Measurements from ENCODE around the gene FBXL7. TPM values are rescaled to one million over a fixed set of nuclear protein-coding genes. Genes with fewer than 3 reads are reported as not detected.

FBXL7 gene
- total and polyA plus RNA-seq, 2 donors (not counting 1 experiment from before 2014, with no cell fraction given) = not detected

DNA sequence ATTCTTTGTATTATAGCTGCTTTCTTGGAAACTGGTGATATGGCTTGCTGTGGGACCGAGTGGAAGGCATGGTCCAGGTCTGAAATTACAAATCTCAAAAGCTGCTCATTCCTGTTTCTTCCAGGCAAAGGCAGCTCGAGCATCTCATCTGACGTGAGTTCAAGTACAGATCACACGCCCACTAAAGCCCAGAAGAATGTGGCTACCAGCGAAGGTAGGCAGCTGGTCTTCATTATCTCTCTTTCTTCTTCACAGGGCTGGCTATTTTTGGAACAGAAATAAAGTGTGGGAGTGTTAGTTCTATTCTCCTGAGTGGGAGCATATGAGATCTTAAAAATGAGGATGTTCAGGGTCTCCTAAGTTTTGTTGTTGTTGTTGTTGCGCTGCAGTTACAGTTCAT, 115.9 kb downstream of the FBXL7 start:
- Histone ChIP-seq H3K9ac (ENCODE audit: low read length) (no peak overlapping the region), H3K4me1 (ENCODE audit: control insufficient read depth in 2 of 2, insufficient read depth in 2 of 2, low read length in 2 of 2) (no peaks in the 10 kb centered on the region), H2AFZ (ENCODE audit: insufficient read depth, low read depth, low read length, poor library complexity, severe bottlenecking) (no peak overlapping the region), H3K27ac (ENCODE audit: low read length in 2 of 2) (no peak overlapping the region), H3K9me3 (ENCODE audit: control extremely low read depth in 1 of 3, control insufficient read depth in 2 of 3, insufficient read depth in 1 of 3, low read length in 2 of 3) (peaks cover 0 to 5% (median 0%) of the 10 kb centered on the region in 3 donors), H3K4me3 (ENCODE audit: control extremely low read depth in 1 of 5, extremely low read depth in 1 of 5, insufficient read depth in 1 of 5, low read depth in 2 of 5, low read length in 4 of 5) (no peak overlapping the region), H3K36me3 (replicated peaks in 1 of 2; ENCODE audit: control extremely low read depth in 1 of 2, control insufficient read depth in 1 of 2, extremely low read depth in 1 of 2, insufficient read depth in 2 of 2, low read length in 1 of 2) (no peaks in the 10 kb centered on the region), H3K27me3 (replicated peaks in 1 of 4; ENCODE audit: control extremely low read depth in 1 of 4, control insufficient read depth in 3 of 4, insufficient read depth in 4 of 4, low read length in 3 of 4) (no peaks in the 10 kb centered on the region), H3K79me2 (ENCODE audit: control insufficient read depth, insufficient read depth, low read length) (no peaks in the 10 kb centered on the region), H3K4me2 (replicated peaks; ENCODE audit: low read depth, low read length, poor library complexity, severe bottlenecking) (no peak overlapping the region), H4K20me1 (ENCODE audit: control insufficient read depth, insufficient read depth, low read length, poor library complexity, severe bottlenecking) (no peaks in the 10 kb centered on the region)
- no peak overlapping the region for H3K4me3 Mint-ChIP-seq
- WGBS (ENCODE audit: insufficient coverage) = 82% methylated on average over 5 of the region's 6 CpGs
- H3K4me1 Mint-ChIP-seq = no peaks in the 10 kb centered on the region
- no peaks in the 10 kb centered on the region for H3K27me3 Mint-ChIP-seq
- H3K9me3 Mint-ChIP-seq (ENCODE audit: insufficient read depth) = peaks cover 6% of the 10 kb centered on the region
- intact Hi-C loops (cut with micrococcal nuclease) = no loop called here
- DNase-seq (no peak), ATAC-seq (ENCODE audit: low read depth) (no peak)
- CTCF ChIA-PET = no interaction called here
- no peak for TF ChIP-seq EZH2 (IDR thresholded peaks at IDR 0.05; ENCODE audit: borderline replicate concordance, insufficient read depth, low read depth, low read length, poor library complexity, severe bottlenecking)
- TF ChIP-seq, protein P1, sequence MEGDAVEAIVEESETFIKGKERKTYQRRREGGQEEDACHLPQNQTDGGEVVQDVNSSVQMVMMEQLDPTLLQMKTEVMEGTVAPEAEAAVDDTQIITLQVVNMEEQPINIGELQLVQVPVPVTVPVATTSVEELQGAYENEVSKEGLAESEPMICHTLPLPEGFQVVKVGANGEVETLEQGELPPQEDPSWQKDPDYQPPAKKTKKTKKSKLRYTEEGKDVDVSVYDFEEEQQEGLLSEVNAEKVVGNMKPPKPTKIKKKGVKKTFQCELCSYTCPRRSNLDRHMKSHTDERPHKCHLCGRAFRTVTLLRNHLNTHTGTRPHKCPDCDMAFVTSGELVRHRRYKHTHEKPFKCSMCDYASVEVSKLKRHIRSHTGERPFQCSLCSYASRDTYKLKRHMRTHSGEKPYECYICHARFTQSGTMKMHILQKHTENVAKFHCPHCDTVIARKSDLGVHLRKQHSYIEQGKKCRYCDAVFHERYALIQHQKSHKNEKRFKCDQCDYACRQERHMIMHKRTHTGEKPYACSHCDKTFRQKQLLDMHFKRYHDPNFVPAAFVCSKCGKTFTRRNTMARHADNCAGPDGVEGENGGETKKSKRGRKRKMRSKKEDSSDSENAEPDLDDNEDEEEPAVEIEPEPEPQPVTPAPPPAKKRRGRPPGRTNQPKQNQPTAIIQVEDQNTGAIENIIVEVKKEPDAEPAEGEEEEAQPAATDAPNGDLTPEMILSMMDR (IDR thresholded peaks at IDR 0.05) = no peak
- POLR2A ChIA-PET = no interaction called here
- no peak overlapping the region for H3K27ac Mint-ChIP-seq

DNA sequence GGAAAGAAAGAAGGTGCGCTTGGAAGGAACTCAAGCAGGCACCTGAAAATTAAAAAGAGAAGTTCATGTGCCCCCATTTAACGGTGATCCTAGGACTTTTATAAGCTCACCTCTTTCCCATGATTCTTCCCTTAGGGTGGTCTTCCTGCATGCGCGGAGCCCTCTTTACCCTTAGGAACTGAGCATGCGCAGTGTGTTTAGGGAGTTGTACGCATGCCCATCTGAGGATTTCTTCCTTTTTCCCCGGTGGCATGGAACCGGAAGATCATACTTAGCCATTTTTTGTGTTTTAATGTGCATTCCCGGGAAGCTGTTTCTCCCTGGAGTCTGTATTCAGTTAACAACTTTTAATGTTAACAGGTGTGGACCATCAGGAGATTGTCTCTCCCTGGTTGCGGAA, 119.0 kb downstream of the FBXL7 start:
- Histone ChIP-seq H3K4me3 (ENCODE audit: control extremely low read depth in 1 of 5, extremely low read depth in 1 of 5, insufficient read depth in 1 of 5, low read depth in 2 of 5, low read length in 4 of 5) (no peak overlapping the region), H3K27ac (ENCODE audit: low read length in 2 of 2) (no peak overlapping the region), H3K4me2 (replicated peaks; ENCODE audit: low read depth, low read length, poor library complexity, severe bottlenecking) (no peak overlapping the region), H3K9ac (ENCODE audit: low read length) (no peak overlapping the region), H3K4me1 (ENCODE audit: control insufficient read depth in 2 of 2, insufficient read depth in 2 of 2, low read length in 2 of 2) (no peaks in the 10 kb centered on the region), H3K9me3 (ENCODE audit: control extremely low read depth in 1 of 3, control insufficient read depth in 2 of 3, insufficient read depth in 1 of 3, low read length in 2 of 3) (peaks cover 0 to 5% (median 0%) of the 10 kb centered on the region in 3 donors), H2AFZ (ENCODE audit: insufficient read depth, low read depth, low read length, poor library complexity, severe bottlenecking) (no peak overlapping the region), H3K27me3 (replicated peaks in 1 of 4; ENCODE audit: control extremely low read depth in 1 of 4, control insufficient read depth in 3 of 4, insufficient read depth in 4 of 4, low read length in 3 of 4) (no peaks in the 10 kb centered on the region), H4K20me1 (ENCODE audit: control insufficient read depth, insufficient read depth, low read length, poor library complexity, severe bottlenecking) (no peaks in the 10 kb centered on the region), H3K36me3 (replicated peaks in 1 of 2; ENCODE audit: control extremely low read depth in 1 of 2, control insufficient read depth in 1 of 2, extremely low read depth in 1 of 2, insufficient read depth in 2 of 2, low read length in 1 of 2) (no peaks in the 10 kb centered on the region), H3K79me2 (ENCODE audit: control insufficient read depth, insufficient read depth, low read length) (no peaks in the 10 kb centered on the region)
- Mint-ChIP-seq H3K4me1 (no peaks in the 10 kb centered on the region), H3K27me3 (no peaks in the 10 kb centered on the region), H3K4me3 (no peak overlapping the region), H3K9me3 (ENCODE audit: insufficient read depth) (peaks cover 6% of the 10 kb centered on the region), H3K27ac (no peak overlapping the region)
- intact Hi-C loops (cut with micrococcal nuclease) = no loop called here
- 96% methylated on average over 4 of the region's 10 CpGs for WGBS (ENCODE audit: insufficient coverage)
- TF ChIP-seq, protein P1 (IDR thresholded peaks at IDR 0.05) = no peak
- no peak for TF ChIP-seq EZH2 (IDR thresholded peaks at IDR 0.05; ENCODE audit: borderline replicate concordance, insufficient read depth, low read depth, low read length, poor library complexity, severe bottlenecking)
- ChIA-PET POLR2A (no interaction called here), CTCF (no interaction called here)
- DNase-seq (no peak), ATAC-seq (ENCODE audit: low read depth) (no peak)

Measured in B cell (primary cell).